IMR-90 (cell line): ENCODE data around the gene MICAL2. TPM values are rescaled to one million over a fixed set of nuclear protein-coding genes. Genes with fewer than 3 reads are reported as not detected.

Source experiments
- ATAC-seq: fragments of 200-7000 bp; cut with Tn5 transposase; 2 replicates; pipeline ENCODE4 v1.9.1; 2020; ENCODE audit warnings: low read depth, mild to moderate bottlenecking, moderate library complexity
- BruUV-seq: library from RNA; stranded (reverse); fragments of 400-500 nt; replicated peaks from 2 replicates; lab custom pipeline; 2021; lab: Mats Ljungman, UMichigan
- CTCF ChIA-PET: fragments of 300-600 bp; formaldehyde crosslinking; extraction: SDS; loops from one replicate; lab custom pipeline; 2021; ENCODE audit warnings: antibody characterized with exemption; lab: Yijun Ruan, JAX
- POLR2A ChIA-PET: fragments of 300-600 bp; sonication (Branson Sonifier 250); formaldehyde crosslinking; loops from one replicate; lab custom pipeline; 2022; ENCODE audit warnings: antibody characterized with exemption; ENCODE audit not compliant: unreplicated experiment; lab: Charles Lee
- DNase-seq: peaks from one replicate; pipeline ENCODE4 v3.0.0; 2013
- H2AFZ ChIP-seq: replicated peaks from 2 replicates; pipeline ENCODE3; 2013; ENCODE audit warnings: low read length, mild to moderate bottlenecking; ENCODE audit not compliant: poor library complexity
- H2AK5ac ChIP-seq: 2 replicates; pipeline ENCODE4 v1.6.1; 2013; ENCODE audit warnings: low read depth, low read length, inconsistent platforms
- H2AK9ac ChIP-seq: replicated peaks from 2 replicates; pipeline ENCODE3; 2013; ENCODE audit warnings: mild to moderate bottlenecking, low read depth, low read length, moderate library complexity; ENCODE audit not compliant: poor library complexity
- H2BK120ac ChIP-seq: 2 replicates; pipeline ENCODE4 v1.6.1; 2013; ENCODE audit warnings: low read depth, low read length, inconsistent platforms
- H2BK15ac ChIP-seq: 3 replicates; pipeline ENCODE4 v1.6.1; 2013; ENCODE audit warnings: low read depth, low read length, inconsistent platforms
- H2BK20ac ChIP-seq: 2 replicates; pipeline ENCODE4 v1.6.1; 2013; ENCODE audit warnings: low read depth, mild to moderate bottlenecking, inconsistent platforms, low read length, moderate library complexity
- H2BK5ac ChIP-seq: 2 replicates; pipeline ENCODE4 v1.6.1; 2013; ENCODE audit warnings: mild to moderate bottlenecking, low read depth, low read length, inconsistent platforms; ENCODE audit not compliant: poor library complexity, severe bottlenecking
- H3K14ac ChIP-seq: replicated peaks from 2 replicates; pipeline ENCODE4 v1.6.1; 2013; ENCODE audit warnings: low read depth, low read length, inconsistent platforms
- H3K18ac ChIP-seq: 2 replicates; pipeline ENCODE4 v1.6.1; 2013; ENCODE audit warnings: low read depth, low read length, control low read depth
- H3K23ac ChIP-seq: 2 replicates; pipeline ENCODE4 v1.6.1; 2013; ENCODE audit warnings: low read depth, low read length, inconsistent platforms
- H3K27ac ChIP-seq: 2 replicates; pipeline ENCODE4 v1.5.1; 2013; ENCODE audit warnings: mild to moderate bottlenecking, control low read depth, low read length; ENCODE audit not compliant: insufficient read depth
- H3K27me3 ChIP-seq: 2 replicates; pipeline ENCODE4 v1.6.1; 2013; ENCODE audit warnings: low read length; ENCODE audit not compliant: control insufficient read depth, insufficient read depth
- H3K36me3 ChIP-seq: 2 replicates; pipeline ENCODE4 v1.6.1; 2013; ENCODE audit warnings: low read length, mixed read lengths; ENCODE audit not compliant: control insufficient read depth, insufficient read depth
- H3K4ac ChIP-seq: 2 replicates; pipeline ENCODE4 v1.6.1; 2013; ENCODE audit warnings: low read depth, low read length, inconsistent platforms
- H3K4me1 ChIP-seq: 2 replicates; pipeline ENCODE4 v1.6.1; 2013; ENCODE audit warnings: low read length, mixed read lengths; ENCODE audit not compliant: control insufficient read depth, insufficient read depth
- H3K4me2 ChIP-seq: 2 replicates; pipeline ENCODE4 v1.6.1; 2013; ENCODE audit warnings: low read depth, mild to moderate bottlenecking, control low read depth, low read length, moderate library complexity
- H3K4me3 ChIP-seq: 2 replicates; pipeline ENCODE4 v1.5.1; 2013; ENCODE audit warnings: low read depth, mild to moderate bottlenecking, control low read depth, low read length, moderate library complexity; ENCODE audit not compliant: insufficient read depth
- H3K56ac ChIP-seq: 2 replicates; pipeline ENCODE4 v1.6.1; 2013; ENCODE audit warnings: low read length, inconsistent platforms; ENCODE audit not compliant: insufficient read depth; ENCODE audit errors: extremely low read depth
- H3K79me1 ChIP-seq, 2 experiments: 2 replicates each; pipeline ENCODE4 v1.6.1; 2013; ENCODE audit warnings: low read length in 2 of 2, inconsistent platforms in 1 of 2, low read depth in 1 of 2
- H3K9ac ChIP-seq: 2 replicates; pipeline ENCODE4 v1.6.1; 2013; ENCODE audit warnings: low read depth, low read length, control low read depth
- H3K9me1 ChIP-seq: 2 replicates; pipeline ENCODE4 v1.6.1; 2013; ENCODE audit warnings: low read length, inconsistent platforms; ENCODE audit not compliant: insufficient read depth
- H3K9me3 ChIP-seq: 2 replicates; pipeline ENCODE4 v1.6.1; 2013; ENCODE audit warnings: low read length; ENCODE audit not compliant: control insufficient read depth, insufficient read depth
- H4K20me1 ChIP-seq: 2 replicates; pipeline ENCODE4 v1.6.1; 2013; ENCODE audit warnings: low read length, inconsistent platforms; ENCODE audit not compliant: insufficient read depth
- H4K5ac ChIP-seq: 2 replicates; pipeline ENCODE4 v1.6.1; 2013; ENCODE audit warnings: mild to moderate bottlenecking, low read depth, low read length, control low read depth
- H4K8ac ChIP-seq, 2 experiments: 2 replicates each; pipeline ENCODE4 v1.6.1; 2013; ENCODE audit warnings: low read depth in 2 of 2, low read length in 2 of 2, control low read depth in 1 of 2, inconsistent platforms in 1 of 2
- H4K91ac ChIP-seq: 2 replicates; pipeline ENCODE4 v1.6.1; 2013; ENCODE audit warnings: low read depth, low read length, inconsistent platforms; ENCODE audit not compliant: insufficient read depth
- BHLHE40 ChIP-seq: fragments of 150-350 bp; IDR thresholded peaks from 2 replicates; pipeline ENCODE4 v1.6.1; 2016; ENCODE audit warnings: mild to moderate bottlenecking, low read depth, low read length
- CEBPB ChIP-seq: IDR thresholded peaks from 2 replicates; pipeline ENCODE4 v1.6.1; 2012; ENCODE audit warnings: low read depth, low read length, improper control_type of control experiment
- ELK1 ChIP-seq: fragments of 150-350 bp; IDR thresholded peaks from 2 replicates; pipeline ENCODE4 v1.6.1; 2016; ENCODE audit warnings: low read depth, mild to moderate bottlenecking, low read length, moderate library complexity, borderline replicate concordance
- MAZ ChIP-seq: IDR thresholded peaks from 2 replicates; pipeline ENCODE4 v1.6.1; 2012; ENCODE audit warnings: low read depth, mild to moderate bottlenecking, low read length, improper control_type of control experiment, moderate library complexity, borderline replicate concordance
- MXI1 ChIP-seq: IDR thresholded peaks from 2 replicates; pipeline ENCODE4 v1.6.1; 2012; ENCODE audit warnings: low read depth, mild to moderate bottlenecking, low read length, moderate library complexity, borderline replicate concordance
- NFE2L2 ChIP-seq: fragments of 150-350 bp; IDR thresholded peaks from 2 replicates; pipeline ENCODE4 v1.6.1; 2016; ENCODE audit warnings: low read depth, mild to moderate bottlenecking, low read length
- POLR2A ChIP-seq: IDR thresholded peaks from 2 replicates; pipeline ENCODE4 v1.6.1; 2012; ENCODE audit warnings: mild to moderate bottlenecking, low read depth, low read length
- RCOR1 ChIP-seq: IDR thresholded peaks from 2 replicates; pipeline ENCODE4 v1.6.1; 2012; ENCODE audit warnings: mild to moderate bottlenecking, low read length, improper control_type of control experiment; ENCODE audit not compliant: insufficient replicate concordance
- RFX5 ChIP-seq: IDR thresholded peaks from 2 replicates; pipeline ENCODE4 v1.8.0; 2012; ENCODE audit warnings: low read depth, mild to moderate bottlenecking, low read length, moderate library complexity
- SMC3 ChIP-seq: fragments of 150-350 bp; IDR thresholded peaks from 2 replicates; pipeline ENCODE4 v1.6.1; 2016; ENCODE audit warnings: low read depth, mild to moderate bottlenecking, antibody characterized with exemption, low read length, moderate library complexity
- WGBS, 2 experiments: methylation state at CpG; one replicate each; pipeline versions ENCODE4 v1.1.5 to v1.1.7; 2013; ENCODE audit warnings: missing lambda C conversion rate in 2 of 2; ENCODE audit not compliant: insufficient read length in 1 of 2; ENCODE audit errors: extremely low coverage in 2 of 2; 5-methylcytosine and 5-hydroxymethylcytosine counted together
- dilution Hi-C: fragments of 300-500 bp; cut with HindIII; formaldehyde crosslinking; loops from one replicate; pipeline ENCODE4 v1.14.3; 2018; ENCODE audit warnings: low sequenced_read_pairs; ENCODE audit not compliant: unreplicated experiment
- in situ Hi-C: fragments of 300-500 bp; cut with MboI; formaldehyde crosslinking; loops from 3 replicates; pipeline ENCODE4 v1.14.3; 2019; ENCODE audit warnings: low sequenced_read_pairs, inconsistent platforms, mixed read lengths
- intact Hi-C: fragments of 100-400 bp; cut with micrococcal nuclease; formaldehyde crosslinking; loops from 2 replicates; pipeline ENCODE4 v1.10.0; 2022
- polyA plus RNA-seq, 3 experiments: library from polyadenylated mRNA; depleted of rRNA; stranded (reverse); fragments of >200 nt; gene quantifications; 2 replicates each; pipeline ENCODE4 v1.2.3, GENCODE V29; 2012; ENCODE audit warnings: low replicate concordance in 1 of 3
- total RNA-seq: library from RNA; depleted of rRNA; stranded (reverse); fragments of >200 nt; gene quantifications from 2 replicates; pipeline ENCODE4 v1.2.3, GENCODE V29; 2012
- TF ChIP-seq, protein P1 (sequence below): conservative IDR thresholded peaks from 2 replicates; pipeline ENCODE4 v1.5.1; 2012; ENCODE audit warnings: mild to moderate bottlenecking, low read depth, low read length, improper control_type of control experiment
- TF ChIP-seq, protein P2 (sequence below): fragments of 150-350 bp; IDR thresholded peaks from 2 replicates; pipeline ENCODE4 v1.6.1; 2017; ENCODE audit warnings: mild to moderate bottlenecking, antibody characterized with exemption, low read length, low read depth

Gene MICAL2
- total and polyA plus RNA-seq, 2 of the 4 experiments (the other 2 are of a cell fraction): 170 to 336 TPM

DNA sequence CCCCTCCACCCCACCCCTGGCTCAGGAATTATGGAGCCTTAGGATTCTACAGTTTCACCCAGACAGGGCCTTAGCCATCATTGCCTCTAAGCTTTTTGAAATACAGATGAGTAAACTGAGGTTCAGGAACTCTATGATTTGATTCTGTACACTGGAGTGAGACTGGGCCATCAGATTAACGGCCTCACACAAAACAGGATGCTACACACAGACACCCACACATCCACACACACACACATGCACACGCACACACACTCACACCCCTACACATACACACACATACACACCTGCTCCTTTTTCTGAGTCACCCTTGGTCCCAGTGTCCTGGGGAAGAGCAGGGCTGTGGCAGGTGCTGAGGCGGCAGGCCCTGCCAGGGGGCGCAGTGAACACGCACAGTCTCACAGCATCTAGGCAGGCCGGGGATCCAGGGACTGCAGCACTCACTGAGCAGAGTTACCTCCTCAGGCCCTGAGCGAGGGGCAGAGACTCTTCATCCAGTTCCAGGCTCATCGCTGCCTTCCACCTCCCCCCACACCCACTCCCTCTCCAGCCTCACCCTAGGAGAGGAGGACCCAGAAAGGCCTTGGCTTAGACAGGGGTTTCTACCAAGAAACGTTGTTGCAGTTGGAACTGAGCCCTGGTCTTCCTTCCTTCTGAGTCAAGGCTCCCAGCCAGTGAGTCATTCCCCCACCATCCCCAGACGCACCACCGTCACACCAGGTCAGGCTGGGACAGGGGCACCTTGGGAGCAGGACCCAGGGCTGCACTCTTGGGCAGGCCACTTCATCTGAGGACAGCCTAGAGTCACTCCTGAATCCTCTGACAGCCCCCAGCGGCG lies 177.2 kb downstream of the MICAL2 start:
- Histone ChIP-seq H3K18ac (peak overlapping the region; percentile 89), H3K4me2 (peak overlapping the region; percentile 60), H3K4ac (peak overlapping the region; percentile 100), H3K4me3 (peak overlapping the region; percentile 16; the same call in 1 of the 2 replicates), H2BK120ac (peak overlapping the region; percentile 100), H2BK5ac (peak overlapping the region; percentile 100), H3K4me1 (peaks cover 36% of the 10 kb centered on the region), H4K8ac (peak overlapping the region; percentile 99 to 100), H4K91ac (peak overlapping the region; percentile 100), H3K9ac (peak overlapping the region; percentile 93), H3K36me3 (no peaks in the 10 kb centered on the region), H3K23ac (peak overlapping the region; percentile 100), H3K14ac (peak overlapping the region; percentile 100), H3K56ac (peak overlapping the region; percentile 100), H4K5ac (peak overlapping the region; percentile 82), H3K9me3 (no peaks in the 10 kb centered on the region), H2AFZ (peak overlapping the region; percentile 88), H3K9me1 (peaks cover 26% of the 10 kb centered on the region), H2BK15ac (peak overlapping the region; percentile 99), H3K27me3 (no peaks in the 10 kb centered on the region), H2AK5ac (peak overlapping the region; percentile 100), H4K20me1 (peaks cover 3% of the 10 kb centered on the region; the same call in 1 of the 2 replicates), H2AK9ac (peak overlapping the region; percentile 99), H3K79me1 (peaks cover 16 to 45% of the 10 kb centered on the region in 2 experiments), H2BK20ac (peak overlapping the region; percentile 100), H3K27ac (peak overlapping the region; percentile 97)
- peak; percentile 99 for DNase-seq
- CTCF ChIA-PET: interaction anchor here (0.6 to 2.8 kb wide), 12 partner anchors 14 to 605 kb away, joined by 3 to 19 read pairs (median 6); no protein-coding TSS in a partner anchor
- dilution Hi-C loops: no loop called here
- POLR2A ChIA-PET: interaction anchor here (0.6 to 1.6 kb wide), 7 partner anchors 29 to 465 kb away, joined by 3 to 9 read pairs (median 3); partner anchors contain the start of gene PARVA
- 0% methylated on average over 1 of the region's 13 CpGs; no CpG with 5 or more reads in 1 of the 2 experiments for WGBS, 2 experiments
- intact Hi-C loops: loop anchor here (1.0 to 5.0 kb wide), 12 partner anchors 32 to 675 kb away; partner anchors contain the start of genes PARVA and TEAD1
- ATAC-seq: peak; percentile 44
- in situ Hi-C loops: loop anchor here (25.0 kb wide), 1 partner anchor 1250 kb away; no protein-coding TSS in a partner anchor
- BruUV-seq: no TSS peak
- no peak; the same call in 1 of the 2 replicates for TF ChIP-seq BHLHE40
- TF ChIP-seq NFE2L2: no peak
- TF ChIP-seq, protein P1, sequence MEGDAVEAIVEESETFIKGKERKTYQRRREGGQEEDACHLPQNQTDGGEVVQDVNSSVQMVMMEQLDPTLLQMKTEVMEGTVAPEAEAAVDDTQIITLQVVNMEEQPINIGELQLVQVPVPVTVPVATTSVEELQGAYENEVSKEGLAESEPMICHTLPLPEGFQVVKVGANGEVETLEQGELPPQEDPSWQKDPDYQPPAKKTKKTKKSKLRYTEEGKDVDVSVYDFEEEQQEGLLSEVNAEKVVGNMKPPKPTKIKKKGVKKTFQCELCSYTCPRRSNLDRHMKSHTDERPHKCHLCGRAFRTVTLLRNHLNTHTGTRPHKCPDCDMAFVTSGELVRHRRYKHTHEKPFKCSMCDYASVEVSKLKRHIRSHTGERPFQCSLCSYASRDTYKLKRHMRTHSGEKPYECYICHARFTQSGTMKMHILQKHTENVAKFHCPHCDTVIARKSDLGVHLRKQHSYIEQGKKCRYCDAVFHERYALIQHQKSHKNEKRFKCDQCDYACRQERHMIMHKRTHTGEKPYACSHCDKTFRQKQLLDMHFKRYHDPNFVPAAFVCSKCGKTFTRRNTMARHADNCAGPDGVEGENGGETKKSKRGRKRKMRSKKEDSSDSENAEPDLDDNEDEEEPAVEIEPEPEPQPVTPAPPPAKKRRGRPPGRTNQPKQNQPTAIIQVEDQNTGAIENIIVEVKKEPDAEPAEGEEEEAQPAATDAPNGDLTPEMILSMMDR: peak; percentile 60
- TF ChIP-seq MXI1: no peak
- no peak for TF ChIP-seq SMC3
- TF ChIP-seq RCOR1: peak; percentile 60
- no peak; the same call in none of the 2 replicates for TF ChIP-seq MAZ
- TF ChIP-seq ELK1: no peak
- TF ChIP-seq CEBPB: no peak
- TF ChIP-seq POLR2A: peak; percentile 75
- TF ChIP-seq RFX5: no peak
- TF ChIP-seq, protein P2, sequence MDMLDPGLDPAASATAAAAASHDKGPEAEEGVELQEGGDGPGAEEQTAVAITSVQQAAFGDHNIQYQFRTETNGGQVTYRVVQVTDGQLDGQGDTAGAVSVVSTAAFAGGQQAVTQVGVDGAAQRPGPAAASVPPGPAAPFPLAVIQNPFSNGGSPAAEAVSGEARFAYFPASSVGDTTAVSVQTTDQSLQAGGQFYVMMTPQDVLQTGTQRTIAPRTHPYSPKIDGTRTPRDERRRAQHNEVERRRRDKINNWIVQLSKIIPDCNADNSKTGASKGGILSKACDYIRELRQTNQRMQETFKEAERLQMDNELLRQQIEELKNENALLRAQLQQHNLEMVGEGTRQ: no peak
